ENCODE measurements around the gene KRTAP2-3. TPM values are rescaled to one million over a fixed set of nuclear protein-coding genes. Genes with fewer than 3 reads are reported as not detected.

Gene KRTAP2-3
- total and polyA plus RNA-seq, 12 donors, result not detected

DNA sequence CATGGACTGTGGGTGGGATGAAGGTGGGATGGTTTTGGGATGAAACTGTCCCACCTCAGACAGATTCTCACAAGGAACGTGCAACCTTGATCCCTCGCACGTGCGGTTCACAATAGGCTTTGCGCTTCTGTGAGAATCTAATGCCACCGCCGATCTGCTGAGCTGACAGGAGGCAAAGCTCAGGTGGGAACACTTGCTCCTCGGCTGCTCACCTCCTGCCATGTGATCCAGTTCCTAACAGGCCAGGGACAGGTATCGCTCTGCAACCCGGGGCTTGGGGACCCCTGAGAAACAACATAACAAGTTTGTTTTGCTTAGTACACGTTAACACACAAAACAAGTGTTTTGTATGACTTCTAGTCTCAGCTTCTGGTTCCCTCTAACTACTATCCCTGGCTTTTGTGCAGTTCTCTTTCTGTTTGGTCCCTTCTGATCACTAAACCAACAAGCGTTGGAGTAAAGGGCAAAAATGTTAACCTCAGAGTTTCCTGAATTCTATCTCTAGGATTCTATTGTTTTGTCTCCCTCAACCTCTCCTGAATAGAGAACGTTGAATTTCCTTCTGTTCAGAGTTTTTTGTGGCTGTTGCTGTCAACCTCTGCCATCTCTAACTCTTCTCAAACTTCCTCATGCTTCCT lies 43.2 kb downstream of the KRTAP2-3 start:
- peaks cover 0 to 7% (median 0%) of the 10 kb centered on the region in 7 donors for H3K27me3 ChIP-seq
- no peak overlapping the region for H3K4me3 ChIP-seq
- intact Hi-C loops (cut with DNase I), result no loop called here
- DNase-seq (no peak), ATAC-seq (no peak)
- H3K36me3 ChIP-seq, result no peaks in the 10 kb centered on the region
- peaks cover 0 to 8% (median 0%) of the 10 kb centered on the region in 11 donors for H3K9me3 ChIP-seq
- WGBS, 2 donors, result 78 to 83% methylated on average over 13 of the region's 13 CpGs
- TF ChIP-seq, protein P1, sequence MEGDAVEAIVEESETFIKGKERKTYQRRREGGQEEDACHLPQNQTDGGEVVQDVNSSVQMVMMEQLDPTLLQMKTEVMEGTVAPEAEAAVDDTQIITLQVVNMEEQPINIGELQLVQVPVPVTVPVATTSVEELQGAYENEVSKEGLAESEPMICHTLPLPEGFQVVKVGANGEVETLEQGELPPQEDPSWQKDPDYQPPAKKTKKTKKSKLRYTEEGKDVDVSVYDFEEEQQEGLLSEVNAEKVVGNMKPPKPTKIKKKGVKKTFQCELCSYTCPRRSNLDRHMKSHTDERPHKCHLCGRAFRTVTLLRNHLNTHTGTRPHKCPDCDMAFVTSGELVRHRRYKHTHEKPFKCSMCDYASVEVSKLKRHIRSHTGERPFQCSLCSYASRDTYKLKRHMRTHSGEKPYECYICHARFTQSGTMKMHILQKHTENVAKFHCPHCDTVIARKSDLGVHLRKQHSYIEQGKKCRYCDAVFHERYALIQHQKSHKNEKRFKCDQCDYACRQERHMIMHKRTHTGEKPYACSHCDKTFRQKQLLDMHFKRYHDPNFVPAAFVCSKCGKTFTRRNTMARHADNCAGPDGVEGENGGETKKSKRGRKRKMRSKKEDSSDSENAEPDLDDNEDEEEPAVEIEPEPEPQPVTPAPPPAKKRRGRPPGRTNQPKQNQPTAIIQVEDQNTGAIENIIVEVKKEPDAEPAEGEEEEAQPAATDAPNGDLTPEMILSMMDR (IDR thresholded peaks at IDR 0.05), result no peak
- no peak overlapping the region for H3K27ac ChIP-seq
- peaks cover 0 to 5% (median 0%) of the 10 kb centered on the region in 9 donors for H3K4me1 ChIP-seq

DNA sequence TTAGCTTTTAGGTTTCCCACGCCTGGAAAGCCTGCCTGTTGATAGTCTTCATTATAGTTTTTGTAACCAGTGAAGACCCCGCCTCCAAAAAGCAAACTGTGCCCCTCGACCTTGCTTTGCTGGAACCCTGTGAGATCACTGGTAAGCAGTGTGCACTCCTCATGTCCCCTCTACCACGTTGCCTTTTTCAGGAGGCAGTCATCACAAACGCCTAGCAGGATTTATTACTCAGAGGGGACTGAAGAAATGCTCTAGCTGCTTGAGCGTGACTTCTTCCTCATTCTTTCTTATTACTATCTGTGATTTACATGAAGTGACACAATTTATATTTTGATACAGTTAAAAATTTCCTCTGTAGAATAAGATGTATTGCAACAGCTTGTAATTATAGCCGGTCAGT lies 44.5 kb downstream of the KRTAP2-3 start:
- Histone ChIP-seq H3K27me3 (peaks cover 0 to 7% (median 0%) of the 10 kb centered on the region in 7 donors), H3K4me1 (peaks cover 0 to 5% (median 0%) of the 10 kb centered on the region in 9 donors), H3K4me3 (no peak overlapping the region), H3K36me3 (no peaks in the 10 kb centered on the region), H3K27ac (no peak overlapping the region), H3K9me3 (no peaks in the 10 kb centered on the region)
- intact Hi-C loops (cut with DNase I), result no loop called here
- DNase-seq (no peak), ATAC-seq (no peak)
- TF ChIP-seq, protein P1 (IDR thresholded peaks at IDR 0.05), result no peak
- 70% methylated on average over 7 of the region's 7 CpGs for WGBS, 2 donors

DNA sequence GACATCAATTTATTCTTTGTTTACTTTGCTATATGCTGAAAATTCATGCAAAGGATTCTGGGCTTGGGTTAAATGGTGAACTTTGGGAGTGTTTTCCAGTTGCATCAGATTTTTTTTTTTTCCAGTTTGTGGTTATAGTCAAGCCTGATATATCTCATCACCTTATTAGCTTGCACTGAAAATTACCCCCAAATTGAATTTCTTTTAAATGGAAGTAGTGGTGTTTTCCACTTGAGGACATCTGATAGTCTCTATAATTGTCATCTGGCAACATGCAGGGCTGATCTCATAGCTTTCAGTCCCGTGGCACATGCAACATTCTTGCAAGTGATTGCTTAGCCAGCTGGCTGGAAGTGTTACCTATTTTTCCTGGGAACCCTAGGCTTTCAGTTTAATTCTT lies 46.3 kb downstream of the KRTAP2-3 start:
- ATAC-seq (peak in 2 of 8 donors; percentile 46 to 59), DNase-seq (peak in 1 of 2 donors; percentile 9)
- Histone ChIP-seq H3K27ac (no peak overlapping the region), H3K27me3 (peaks cover 0 to 4% (median 0%) of the 10 kb centered on the region in 7 donors), H3K4me3 (no peak overlapping the region), H3K9me3 (no peaks in the 10 kb centered on the region), H3K4me1 (peaks cover 0 to 5% (median 0%) of the 10 kb centered on the region in 9 donors), H3K36me3 (no peaks in the 10 kb centered on the region)
- TF ChIP-seq, protein P1 (IDR thresholded peaks at IDR 0.05), result no peak
- intact Hi-C loops (cut with DNase I), result no loop called here
- 14 to 17% methylated on average over 1 of the region's 1 CpG for WGBS, 2 donors

DNA sequence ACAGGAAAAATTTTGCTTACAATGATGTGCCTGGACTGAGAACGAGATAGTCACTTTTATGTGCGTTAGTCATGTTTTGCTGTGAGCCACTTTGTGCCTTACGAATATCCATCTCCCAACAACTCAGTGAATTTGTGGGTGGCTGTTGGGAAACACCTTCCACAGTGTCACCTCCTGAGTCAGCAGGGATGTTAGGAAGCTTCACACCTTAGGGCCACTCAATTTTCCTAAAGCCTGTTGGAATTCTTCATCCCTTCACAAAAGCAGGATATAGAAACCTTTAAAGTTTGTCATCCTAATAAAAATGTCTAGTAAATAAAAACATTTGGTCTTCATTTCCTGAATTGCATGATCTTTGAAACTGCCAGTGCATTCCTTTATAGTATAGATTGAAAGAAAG lies 46.7 kb downstream of the KRTAP2-3 start:
- DNase-seq (no peak), ATAC-seq (no peak)
- no peak overlapping the region for H3K27ac ChIP-seq
- intact Hi-C loops (cut with DNase I), result no loop called here
- no peaks in the 10 kb centered on the region for H3K9me3 ChIP-seq
- H3K36me3 ChIP-seq, result no peaks in the 10 kb centered on the region
- peaks cover 0 to 4% (median 0%) of the 10 kb centered on the region in 7 donors for H3K27me3 ChIP-seq
- TF ChIP-seq, protein P1 (IDR thresholded peaks at IDR 0.05), result no peak
- peaks cover 0 to 5% (median 0%) of the 10 kb centered on the region in 9 donors for H3K4me1 ChIP-seq
- 71 to 74% methylated on average over 3 of the region's 3 CpGs for WGBS, 2 donors
- H3K4me3 ChIP-seq, result no peak overlapping the region
